Stimulated activated CD4-positive, alpha-beta T cell treated with anti-CD3 and anti-CD28 coated beads, Interleukin-15, amount 100 ng/mL, for 1 hour (primary cell): ENCODE results near the gene ZDHHC8.
"Not testable (repeated sequence)": the region's sequence is repeated elsewhere in the genome, so short reads cannot be mapped to it uniquely, and the experiment has no call there.

Experiments used
- DNase-seq, 2 donors: peaks; one replicate each; pipeline ENCODE4 v3.0.0-alpha.2; 2020; ENCODE audit warnings: low read depth in 1 of 2, low spot score in 1 of 2

The ZDHHC8 gene

GRCh38 chr22:20157430-20158183 lies 26.0 kb downstream of the ZDHHC8 start:
- no peak for DNase-seq

DNA sequence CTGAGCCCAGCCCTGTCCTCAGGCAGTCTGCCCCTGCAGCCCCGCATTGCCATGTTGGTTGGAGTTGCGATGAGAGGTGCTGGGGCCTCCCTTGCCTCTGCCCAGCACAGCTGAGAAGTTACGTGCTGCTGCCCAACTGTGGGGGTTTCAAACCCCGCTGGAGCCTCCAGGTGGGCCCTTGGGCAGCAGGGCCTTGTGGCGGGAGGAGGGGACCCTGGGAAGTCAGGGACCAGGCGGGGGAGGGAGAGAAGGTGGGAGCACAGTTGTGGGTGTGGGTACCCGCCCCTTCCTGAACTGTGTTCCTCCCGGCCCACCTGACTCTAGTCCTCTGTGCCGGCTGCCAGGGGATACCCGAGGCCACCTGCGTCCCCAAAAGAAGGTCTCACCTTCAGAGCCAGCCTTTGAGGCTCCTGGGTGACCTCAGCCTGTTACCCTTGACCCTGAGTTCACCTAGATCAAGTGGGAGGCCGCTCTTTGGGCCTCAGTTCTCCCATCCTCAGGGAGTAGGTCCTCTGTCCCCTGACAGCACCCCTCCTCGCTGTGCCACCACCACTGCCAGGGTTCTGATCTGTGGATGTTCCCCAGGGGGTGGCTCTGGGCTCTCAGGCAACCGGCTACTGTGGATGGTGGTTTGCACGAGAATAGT lies 26.9 kb downstream of the ZDHHC8 start:
- DNase-seq = no peak

GRCh38 chr22:20159076-20159475 lies 27.5 kb downstream of the ZDHHC8 start:
- no peak for DNase-seq

- DNase-seq = not testable (repeated sequence)
These were observed 27.9 kb downstream of the ZDHHC8 start for GRCh38 chr22:20159531-20159930.

DNA sequence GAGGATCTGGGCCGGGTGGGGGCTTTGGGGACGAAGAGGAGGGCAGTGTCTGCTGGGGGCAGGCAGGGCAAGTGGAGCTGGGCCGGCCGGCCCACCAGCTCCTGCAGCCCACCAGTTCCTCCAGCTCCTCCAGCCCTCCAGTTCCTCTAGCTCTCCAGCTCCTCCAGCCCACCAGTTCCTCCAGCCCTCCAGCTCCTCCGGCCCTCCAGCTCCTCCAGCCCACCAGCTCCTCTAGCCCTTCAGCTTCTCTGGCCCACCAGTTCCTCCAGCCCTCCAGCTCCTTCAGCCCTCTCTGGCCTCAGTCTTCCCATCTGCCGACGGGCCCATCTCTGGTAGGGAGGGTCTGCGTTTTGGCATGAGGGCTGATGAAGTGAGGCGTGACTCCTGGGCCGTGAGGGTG lies 28.4 kb downstream of the ZDHHC8 start:
- DNase-seq = no peak

GRCh38 chr22:20164863-20165262 lies 33.3 kb downstream of the ZDHHC8 start:
- DNase-seq = no peak

GRCh38 chr22:20165421-20165820 lies 33.8 kb downstream of the ZDHHC8 start:
- no peak for DNase-seq

GRCh38 chr22:20165913-20166312 lies 34.3 kb downstream of the ZDHHC8 start:
- DNase-seq = no peak

GRCh38 chr22:20166703-20167102 lies 35.1 kb downstream of the ZDHHC8 start:
- DNase-seq = no peak

- DNase-seq = no peak
These were observed 36.2 kb downstream of the ZDHHC8 start for GRCh38 chr22:20167643-20168322.

DNA sequence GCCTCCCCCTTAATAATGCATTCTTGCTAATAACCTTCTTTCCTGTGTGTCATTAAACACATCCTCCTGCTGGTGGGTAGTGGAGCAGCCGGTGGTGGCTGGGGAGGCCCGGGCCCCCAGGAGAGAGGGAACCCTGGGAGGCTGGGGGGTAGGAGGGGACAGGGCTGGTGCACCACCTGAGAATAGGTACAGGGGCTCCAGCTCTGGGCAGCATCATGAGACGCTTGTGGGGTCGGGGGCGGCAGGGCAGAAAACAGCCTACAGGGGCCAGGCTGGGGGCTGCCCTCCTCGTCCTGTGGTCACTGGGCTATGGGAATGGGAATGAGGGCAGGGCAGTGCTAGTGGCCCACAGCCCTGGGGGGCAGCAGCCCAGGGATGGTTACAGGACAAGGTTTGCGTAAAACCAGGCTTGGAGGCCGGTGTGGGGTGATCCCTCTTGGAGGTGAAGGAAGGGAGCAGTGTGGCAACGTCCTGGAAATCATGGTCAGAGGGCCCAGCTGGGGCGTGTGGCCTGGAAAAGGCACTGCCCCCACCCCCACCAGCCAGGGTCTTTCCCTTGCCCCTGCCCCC lies 37.7 kb downstream of the ZDHHC8 start:
- no peak for DNase-seq

DNA sequence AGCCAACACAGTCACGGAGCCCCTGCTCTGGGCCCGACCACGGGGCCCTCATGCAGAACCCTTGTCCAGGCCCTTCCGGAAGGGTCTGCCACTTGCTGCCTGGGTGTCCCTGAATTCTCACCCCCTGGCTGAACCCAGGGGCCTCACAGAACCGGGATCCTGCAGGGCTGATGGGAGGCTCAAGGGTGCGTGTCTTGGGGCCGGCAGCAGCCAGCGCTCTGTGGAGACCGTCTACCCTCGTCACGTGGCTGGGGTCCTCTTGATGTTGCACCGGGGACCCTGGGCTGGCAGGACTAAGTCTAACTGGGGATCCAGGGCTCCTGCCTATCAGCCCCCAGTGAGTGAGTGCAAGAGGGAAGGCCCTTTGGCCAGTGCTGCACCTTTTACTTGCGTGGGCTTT lies 38.6 kb downstream of the ZDHHC8 start:
- no peak for DNase-seq

GRCh38 chr22:20171288-20172140 lies 39.9 kb downstream of the ZDHHC8 start:
- DNase-seq = no peak

DNA sequence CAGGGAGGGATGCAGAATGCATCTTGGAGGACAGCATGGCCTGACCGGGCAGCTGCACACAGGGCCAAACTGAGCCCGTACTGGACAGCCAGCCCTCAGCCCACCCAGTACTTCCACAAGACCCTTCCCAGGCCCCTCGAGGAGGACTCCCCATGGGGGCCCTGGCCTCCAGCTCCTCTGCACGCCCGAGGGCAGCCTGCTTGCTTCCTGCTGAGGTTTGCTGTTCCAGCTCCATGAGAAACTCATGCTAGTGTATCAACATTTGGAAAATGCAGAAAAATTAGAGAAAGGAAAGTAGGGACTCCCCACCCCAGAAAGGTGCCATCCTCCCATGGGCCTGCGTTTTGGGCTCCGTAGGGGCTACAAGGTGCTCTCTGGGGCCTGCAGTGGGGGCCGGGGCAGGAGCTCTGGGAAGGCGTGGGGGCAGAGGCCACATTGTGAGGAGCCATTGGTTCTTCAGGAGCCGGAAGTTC lies 40.6 kb downstream of the ZDHHC8 start:
- DNase-seq = no peak

DNA sequence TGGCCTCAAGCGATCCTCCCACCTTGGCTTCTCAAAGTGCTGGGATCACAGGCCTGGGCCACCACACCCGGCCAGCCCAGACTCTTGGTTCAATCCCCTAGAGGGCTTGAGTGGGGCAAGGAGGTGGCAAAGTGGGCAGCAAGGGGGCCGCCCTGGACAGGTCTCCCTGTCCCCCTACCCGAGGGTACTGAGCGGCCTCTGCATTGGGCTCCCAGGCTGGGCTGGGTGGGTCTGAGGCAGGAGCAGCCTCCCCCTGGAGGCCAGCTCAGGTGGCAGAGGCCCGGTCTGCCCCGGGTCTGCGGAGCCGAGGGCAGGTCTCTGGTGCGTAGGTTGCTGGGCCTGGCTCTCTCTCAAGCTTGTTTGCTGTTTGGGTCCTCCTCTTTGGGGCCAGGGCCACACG lies 41.6 kb downstream of the ZDHHC8 start:
- DNase-seq = no peak

- DNase-seq = no peak
These were observed 42.2 kb downstream of the ZDHHC8 start for GRCh38 chr22:20173772-20174171.

DNA sequence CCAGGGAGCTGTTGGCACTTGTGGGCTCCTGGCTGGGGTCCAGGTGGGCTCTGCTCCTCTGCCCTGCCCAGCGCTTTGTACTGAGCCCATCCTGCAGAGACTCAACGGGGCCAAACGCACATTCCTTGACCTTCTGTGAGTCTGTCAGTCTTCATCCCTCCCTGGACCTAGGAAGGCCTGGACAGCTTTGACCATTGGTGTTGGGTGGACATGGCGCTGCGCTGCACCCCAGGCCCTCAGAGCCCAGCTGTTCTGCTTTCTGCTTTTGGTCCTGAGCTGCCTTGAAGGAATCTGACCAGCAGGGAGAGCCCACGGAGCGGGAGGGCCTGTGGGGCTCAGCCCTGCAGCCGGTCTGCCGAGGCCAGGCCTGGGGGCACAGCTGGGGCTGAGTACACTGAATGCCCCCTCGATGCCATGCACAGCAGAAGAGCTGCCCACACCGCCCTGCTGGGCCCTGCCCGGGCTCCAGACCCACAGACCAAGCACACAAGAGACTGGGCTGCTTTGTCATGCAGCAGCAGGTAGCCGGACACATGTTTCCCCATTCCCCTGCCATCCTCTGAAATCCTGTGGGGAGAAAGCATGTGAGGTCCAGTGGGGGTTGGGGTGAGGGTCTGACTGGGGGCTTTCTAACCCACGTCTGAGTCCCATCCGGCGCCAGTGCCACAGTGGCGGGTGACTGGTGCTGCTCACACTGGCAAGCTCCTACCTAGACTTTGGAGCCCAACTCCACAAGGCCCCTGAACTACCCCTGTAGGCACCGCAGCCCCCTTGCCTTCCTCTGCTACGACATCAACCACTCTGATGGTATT lies 43.4 kb downstream of the ZDHHC8 start:
- no peak for DNase-seq

GRCh38 chr22:20175597-20175900 lies 43.9 kb downstream of the ZDHHC8 start:
- no peak for DNase-seq

- DNase-seq = no peak
These were observed 44.9 kb downstream of the ZDHHC8 start for GRCh38 chr22:20176421-20177085.
